Measurements from ENCODE around the gene HTR2C. TPM values are rescaled to one million over a fixed set of nuclear protein-coding genes. Genes with fewer than 3 reads are reported as not detected.

HTR2C gene
- total and polyA plus RNA-seq, 2 of the 4 experiments (the other 2 are of a cell fraction), result not detected

DNA sequence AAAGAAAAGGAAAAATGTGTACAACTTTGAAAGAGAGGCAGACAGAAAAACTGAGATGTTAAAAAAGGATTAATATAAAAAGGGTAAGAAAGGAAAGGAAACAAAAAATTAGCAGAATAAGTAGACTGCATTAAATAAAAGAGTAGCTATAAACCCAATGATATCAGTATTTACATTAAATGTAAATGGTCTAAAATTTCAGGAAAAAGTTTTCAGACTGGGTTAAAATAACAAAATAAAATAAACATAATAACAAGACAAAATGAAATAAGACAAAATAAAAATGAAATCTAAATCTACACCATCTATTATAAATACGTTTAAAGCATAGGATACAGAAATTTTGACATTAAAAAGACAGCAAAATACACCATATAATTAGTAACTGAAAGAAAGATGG, 199.0 kb downstream of the HTR2C start:
- no peak overlapping the region for H3K14ac ChIP-seq (replicated peaks; ENCODE audit: low read depth, low read length)
- H3K9me3 ChIP-seq (ENCODE audit: control insufficient read depth, insufficient read depth, low read length), result 0 out of 2 replicates have a peak, but pooled peaks cover 2% of the 10 kb centered on the region
- no peaks in the 10 kb centered on the region for H3K4me1 ChIP-seq (ENCODE audit: control insufficient read depth, insufficient read depth, low read length)
- ATAC-seq (ENCODE audit: low read depth) (no peak), DNase-seq (no peak)
- H4K5ac ChIP-seq (ENCODE audit: low read depth, low read length), result no peak overlapping the region
- no peak overlapping the region for H3K4me3 ChIP-seq (ENCODE audit: insufficient read depth, low read depth, low read length)
- no peak overlapping the region for H3K9ac ChIP-seq (ENCODE audit: low read depth, low read length)
- H2AFZ ChIP-seq (replicated peaks; ENCODE audit: low read length, poor library complexity), result no peak overlapping the region
- no peak overlapping the region for H4K91ac ChIP-seq (ENCODE audit: insufficient read depth, low read depth, low read length)
- no CpG with 5 or more reads among the region's 1 CpG for WGBS, 2 experiments (ENCODE audit: extremely low coverage in 2 of 2, insufficient read length in 1 of 2)
- H3K27ac ChIP-seq (ENCODE audit: insufficient read depth, low read length), result no peak overlapping the region
- H4K20me1 ChIP-seq (ENCODE audit: insufficient read depth, low read length), result no peaks in the 10 kb centered on the region
- H2AK9ac ChIP-seq (replicated peaks; ENCODE audit: low read depth, low read length, poor library complexity), result no peak overlapping the region
- no peaks in the 10 kb centered on the region for H3K79me1 ChIP-seq (ENCODE audit: low read depth in 1 of 2, low read length in 2 of 2)
- H2AK5ac ChIP-seq (ENCODE audit: low read depth, low read length), result no peak overlapping the region
- H4K8ac ChIP-seq (ENCODE audit: low read depth in 2 of 2, low read length in 2 of 2), result no peak overlapping the region
- H3K56ac ChIP-seq (ENCODE audit: extremely low read depth, insufficient read depth, low read length), result no peak overlapping the region
- BruUV-seq (replicated peaks), result no TSS peak
- ChIA-PET POLR2A (ENCODE audit: unreplicated experiment) (no interaction called here), CTCF (no interaction called here)
- H3K9me1 ChIP-seq (ENCODE audit: insufficient read depth, low read length), result no peaks in the 10 kb centered on the region
- no peak overlapping the region for H3K18ac ChIP-seq (ENCODE audit: low read depth, low read length)
- no peak overlapping the region for H2BK5ac ChIP-seq (ENCODE audit: low read depth, low read length, poor library complexity, severe bottlenecking)
- dilution Hi-C loops (cut with HindIII; ENCODE audit: low sequenced_read_pairs, unreplicated experiment) (no loop called here), in situ Hi-C loops (cut with MboI; ENCODE audit: low sequenced_read_pairs) (no loop called here), intact Hi-C loops (cut with micrococcal nuclease) (no loop called here)
- TF ChIP-seq, protein P1, sequence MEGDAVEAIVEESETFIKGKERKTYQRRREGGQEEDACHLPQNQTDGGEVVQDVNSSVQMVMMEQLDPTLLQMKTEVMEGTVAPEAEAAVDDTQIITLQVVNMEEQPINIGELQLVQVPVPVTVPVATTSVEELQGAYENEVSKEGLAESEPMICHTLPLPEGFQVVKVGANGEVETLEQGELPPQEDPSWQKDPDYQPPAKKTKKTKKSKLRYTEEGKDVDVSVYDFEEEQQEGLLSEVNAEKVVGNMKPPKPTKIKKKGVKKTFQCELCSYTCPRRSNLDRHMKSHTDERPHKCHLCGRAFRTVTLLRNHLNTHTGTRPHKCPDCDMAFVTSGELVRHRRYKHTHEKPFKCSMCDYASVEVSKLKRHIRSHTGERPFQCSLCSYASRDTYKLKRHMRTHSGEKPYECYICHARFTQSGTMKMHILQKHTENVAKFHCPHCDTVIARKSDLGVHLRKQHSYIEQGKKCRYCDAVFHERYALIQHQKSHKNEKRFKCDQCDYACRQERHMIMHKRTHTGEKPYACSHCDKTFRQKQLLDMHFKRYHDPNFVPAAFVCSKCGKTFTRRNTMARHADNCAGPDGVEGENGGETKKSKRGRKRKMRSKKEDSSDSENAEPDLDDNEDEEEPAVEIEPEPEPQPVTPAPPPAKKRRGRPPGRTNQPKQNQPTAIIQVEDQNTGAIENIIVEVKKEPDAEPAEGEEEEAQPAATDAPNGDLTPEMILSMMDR (conservative IDR thresholded peaks at IDR 0.05; ENCODE audit: low read depth, low read length), result no peak
- TF ChIP-seq, protein P2, sequence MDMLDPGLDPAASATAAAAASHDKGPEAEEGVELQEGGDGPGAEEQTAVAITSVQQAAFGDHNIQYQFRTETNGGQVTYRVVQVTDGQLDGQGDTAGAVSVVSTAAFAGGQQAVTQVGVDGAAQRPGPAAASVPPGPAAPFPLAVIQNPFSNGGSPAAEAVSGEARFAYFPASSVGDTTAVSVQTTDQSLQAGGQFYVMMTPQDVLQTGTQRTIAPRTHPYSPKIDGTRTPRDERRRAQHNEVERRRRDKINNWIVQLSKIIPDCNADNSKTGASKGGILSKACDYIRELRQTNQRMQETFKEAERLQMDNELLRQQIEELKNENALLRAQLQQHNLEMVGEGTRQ (IDR thresholded peaks at IDR 0.05; ENCODE audit: low read depth, low read length), result no peak
- TF ChIP-seq BHLHE40 (IDR thresholded peaks at IDR 0.05; ENCODE audit: low read depth, low read length) (no peak), RAD21 (IDR thresholded peaks at IDR 0.05; ENCODE audit: low read length) (no peak), CEBPB (IDR thresholded peaks at IDR 0.05; ENCODE audit: low read depth, low read length) (no peak), RCOR1 (IDR thresholded peaks at IDR 0.05; ENCODE audit: insufficient replicate concordance, low read length) (no peak)
- H3K4ac ChIP-seq (ENCODE audit: low read depth, low read length), result no peak overlapping the region
- no peak overlapping the region for H2BK20ac ChIP-seq (ENCODE audit: low read depth, low read length)
- no peak overlapping the region for H2BK15ac ChIP-seq (ENCODE audit: low read depth, low read length)
- no peak overlapping the region for H3K23ac ChIP-seq (ENCODE audit: low read depth, low read length)
- H2BK120ac ChIP-seq (ENCODE audit: low read depth, low read length), result no peak overlapping the region
- no peaks in the 10 kb centered on the region for H3K36me3 ChIP-seq (ENCODE audit: control insufficient read depth, insufficient read depth, low read length)
- no peak overlapping the region for H3K4me2 ChIP-seq (ENCODE audit: low read depth, low read length)
- H3K27me3 ChIP-seq (ENCODE audit: control insufficient read depth, insufficient read depth, low read length), result no peaks in the 10 kb centered on the region
